NOMO-1 treated with dmso at 0.1 percent for 144 hours (cell line): ENCODE results near the gene RPS6KA4.

Experiments
- DNase-seq: peaks from one replicate; lab custom pipeline; 2025; ENCODE audit not compliant: unreplicated experiment; lab: John Stamatoyannopoulos, UW

The RPS6KA4 gene

GRCh38 chr11:64324692-64325469, 34.1 kb upstream of the RPS6KA4 start:
- no peak for DNase-seq

GRCh38 chr11:64327375-64327774, 31.6 kb upstream of the RPS6KA4 start:
- no peak for DNase-seq

DNA sequence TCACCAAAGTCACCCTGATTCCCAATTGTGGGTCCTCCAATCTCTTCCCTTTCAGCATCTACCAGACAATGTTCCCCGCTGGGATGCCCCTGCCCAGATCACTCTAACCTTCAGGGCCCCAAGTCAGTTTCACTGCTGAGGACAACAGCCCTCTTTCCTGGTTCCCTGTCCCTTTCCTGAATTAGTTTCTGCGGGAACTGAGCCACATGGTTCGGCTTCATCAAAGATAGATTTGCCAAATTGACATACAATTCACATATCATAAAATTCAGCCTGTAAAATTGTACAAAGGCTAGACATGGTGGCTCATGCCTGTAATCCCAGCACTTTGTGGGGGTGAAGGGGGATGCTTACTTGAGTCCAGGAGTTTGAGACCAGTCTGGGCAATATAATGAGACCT, 31.0 kb upstream of the RPS6KA4 start:
- no peak for DNase-seq

DNA sequence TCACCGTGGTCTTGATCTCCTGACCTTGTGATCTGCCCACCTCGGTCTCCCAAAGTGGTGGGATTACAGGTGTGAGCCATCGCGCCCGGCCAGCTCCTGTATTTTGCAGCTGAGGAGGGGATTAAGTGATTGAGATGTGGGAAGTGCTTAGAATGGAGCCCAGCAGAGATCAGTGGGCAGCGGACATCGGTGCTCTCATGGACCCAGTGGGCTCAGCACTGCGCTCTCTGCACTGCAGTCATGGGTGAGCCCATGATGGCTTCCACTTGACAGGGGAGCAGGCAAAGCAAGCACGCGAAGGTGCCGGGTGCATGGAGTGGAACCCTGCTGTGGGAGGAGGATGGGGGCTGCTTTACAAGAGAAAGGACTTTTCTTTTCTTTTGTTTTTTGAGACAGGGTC, 28.1 kb upstream of the RPS6KA4 start:
- no peak for DNase-seq

GRCh38 chr11:64331569-64332371, 27.2 kb upstream of the RPS6KA4 start:
- DNase-seq = peak; percentile 85

DNA sequence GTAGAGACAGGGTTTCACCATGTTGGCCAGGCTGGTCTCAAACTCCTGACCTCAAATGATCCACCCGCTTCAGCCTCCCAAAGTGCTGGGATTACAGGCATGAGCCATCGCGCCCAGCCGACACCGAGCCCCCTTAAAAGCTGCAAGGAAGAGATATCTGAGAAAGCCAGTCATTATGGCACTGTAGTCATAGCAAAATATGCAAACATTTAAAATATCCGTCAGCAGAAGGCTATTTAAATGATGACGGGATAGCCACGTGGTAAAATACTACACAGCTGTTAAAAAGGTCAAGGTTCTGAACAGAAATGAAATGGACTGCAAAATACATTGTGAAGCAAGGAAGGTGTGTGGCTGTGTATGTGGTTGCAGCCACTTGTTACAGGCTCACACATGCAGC, 25.4 kb upstream of the RPS6KA4 start:
- no peak for DNase-seq

DNA sequence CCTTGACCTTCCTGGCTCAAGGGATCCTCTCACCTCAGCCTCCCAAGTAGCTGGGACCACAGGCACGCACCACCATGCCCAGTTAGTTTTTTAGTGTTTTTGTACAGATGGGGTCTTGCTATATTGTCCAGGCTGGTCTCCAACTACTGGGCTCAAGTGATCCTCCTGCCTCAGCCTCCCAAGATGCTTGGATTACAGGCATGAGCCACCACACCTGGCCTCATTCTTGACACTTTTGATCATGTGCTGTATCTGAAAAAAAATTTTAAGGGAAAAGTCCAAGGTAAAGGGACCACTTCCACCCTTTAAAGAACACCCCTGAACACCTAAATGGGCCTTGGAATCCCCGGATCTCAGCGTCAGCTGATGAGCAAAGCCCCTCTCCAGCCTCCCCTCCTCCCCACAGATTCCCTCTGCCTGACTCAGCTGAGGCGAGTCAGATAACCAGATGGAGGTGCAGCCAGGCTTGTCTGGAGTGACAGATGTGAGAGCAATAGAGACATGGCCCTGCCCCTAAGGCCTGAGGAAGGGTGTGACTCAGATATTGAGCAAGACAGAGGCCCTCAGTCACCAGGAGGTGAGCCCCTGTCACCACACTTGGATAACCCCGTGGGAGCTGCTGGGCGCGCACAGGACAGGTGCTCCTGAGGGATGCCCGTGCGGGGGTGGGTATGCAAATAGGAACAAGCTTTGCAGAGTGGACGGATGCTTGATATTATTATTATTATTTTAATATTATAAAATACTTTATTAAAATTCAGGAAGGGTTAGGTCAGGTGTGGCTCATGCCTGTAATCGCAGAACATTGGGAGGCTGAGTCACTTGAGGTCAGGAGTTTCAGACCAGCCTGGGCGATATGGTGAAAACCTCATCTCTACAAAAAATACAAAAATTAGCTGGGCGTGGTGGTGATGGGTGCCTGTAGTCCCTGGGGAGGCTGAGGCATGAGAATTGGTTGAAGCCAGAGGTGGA, 23.9 kb upstream of the RPS6KA4 start:
- DNase-seq = peak; percentile 96

- DNase-seq = no peak
These were observed 21.3 kb upstream of the RPS6KA4 start for GRCh38 chr11:64337538-64338249.

DNA sequence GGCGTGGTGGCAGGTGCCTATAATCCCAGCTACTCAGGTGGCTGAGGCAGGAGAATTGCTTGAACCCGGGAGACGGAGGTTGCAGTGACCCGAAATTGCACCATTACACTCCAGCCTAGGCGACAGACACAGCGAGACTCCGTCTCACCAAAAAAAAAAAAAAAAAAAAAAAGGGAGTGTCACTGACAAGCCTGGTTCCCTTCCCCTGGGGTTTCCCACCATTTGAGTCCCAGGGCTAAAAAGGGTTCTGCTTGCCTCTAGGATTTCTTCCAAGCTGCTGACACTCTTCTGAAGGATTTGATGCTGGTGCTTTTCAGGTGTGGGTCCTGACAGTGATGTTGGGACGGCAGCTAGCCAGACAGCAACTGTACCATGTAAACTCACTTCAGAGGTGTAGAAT, 20.2 kb upstream of the RPS6KA4 start:
- no peak for DNase-seq

DNA sequence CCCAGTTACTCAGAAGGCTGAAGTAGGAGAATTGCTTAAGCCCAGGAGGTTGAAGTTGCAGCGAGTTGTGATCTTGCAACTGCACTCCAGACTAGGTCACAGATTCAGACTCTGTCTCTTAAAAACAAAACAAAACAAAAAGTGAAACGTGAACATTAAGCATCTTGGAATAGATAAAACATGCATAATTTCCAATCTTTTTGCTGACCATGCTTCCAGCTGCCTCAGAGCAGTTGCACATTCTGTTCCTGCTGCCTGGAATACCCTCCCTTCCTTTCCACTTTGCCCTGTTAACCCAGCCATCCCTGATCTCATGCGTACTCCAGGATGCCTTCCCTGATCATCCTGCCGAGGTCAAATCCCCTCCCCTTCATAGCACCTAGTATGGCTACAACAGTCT, 19.7 kb upstream of the RPS6KA4 start:
- DNase-seq = no peak

- DNase-seq = peak; percentile 78
These were observed 19.1 kb upstream of the RPS6KA4 start, which contains the start of gene CCDC88B for GRCh38 chr11:64339754-64340408. Gene CCDC88B (plus strand): TSS chr11:64340204. CDS start chr11:64340267, 63 bp downstream.

DNA sequence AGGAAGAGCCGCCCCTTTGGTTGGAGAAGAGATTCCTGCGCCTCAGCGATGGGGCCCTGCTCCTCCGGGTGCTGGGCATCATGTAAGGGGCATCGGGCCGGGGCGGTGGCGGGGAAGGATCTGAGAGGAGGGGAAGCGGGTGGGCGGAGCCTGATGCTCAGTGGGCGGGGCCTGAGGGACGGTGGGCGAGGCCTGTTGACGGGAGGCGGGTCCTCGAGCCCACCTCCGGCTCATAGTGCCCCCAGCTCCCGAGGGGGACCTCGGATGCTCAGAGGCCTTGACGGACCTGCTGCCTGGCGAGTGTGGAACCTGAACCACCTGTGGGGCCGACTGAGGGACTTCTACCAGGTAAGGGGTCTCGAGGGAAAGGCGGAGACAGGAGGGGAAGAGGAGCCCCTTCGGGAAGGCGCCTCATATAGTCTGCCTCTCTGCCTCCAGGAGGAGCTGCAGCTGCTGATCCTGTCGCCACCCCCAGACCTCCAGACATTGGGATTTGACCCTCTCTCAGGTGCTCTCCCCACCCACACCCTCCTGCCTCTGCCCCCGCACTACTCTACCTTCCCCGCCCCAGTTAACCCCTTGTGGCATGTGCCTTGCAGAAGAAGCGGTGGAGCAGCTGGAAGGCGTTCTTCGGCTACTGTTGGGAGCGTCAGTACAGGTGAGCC, 18.2 kb upstream of the RPS6KA4 start:
- DNase-seq = peak; percentile 48

- DNase-seq = no peak
These were observed 17.5 kb upstream of the RPS6KA4 start for GRCh38 chr11:64341429-64341828.

GRCh38 chr11:64341851-64342791, 16.8 kb upstream of the RPS6KA4 start:
- peak; percentile 91 for DNase-seq

DNA sequence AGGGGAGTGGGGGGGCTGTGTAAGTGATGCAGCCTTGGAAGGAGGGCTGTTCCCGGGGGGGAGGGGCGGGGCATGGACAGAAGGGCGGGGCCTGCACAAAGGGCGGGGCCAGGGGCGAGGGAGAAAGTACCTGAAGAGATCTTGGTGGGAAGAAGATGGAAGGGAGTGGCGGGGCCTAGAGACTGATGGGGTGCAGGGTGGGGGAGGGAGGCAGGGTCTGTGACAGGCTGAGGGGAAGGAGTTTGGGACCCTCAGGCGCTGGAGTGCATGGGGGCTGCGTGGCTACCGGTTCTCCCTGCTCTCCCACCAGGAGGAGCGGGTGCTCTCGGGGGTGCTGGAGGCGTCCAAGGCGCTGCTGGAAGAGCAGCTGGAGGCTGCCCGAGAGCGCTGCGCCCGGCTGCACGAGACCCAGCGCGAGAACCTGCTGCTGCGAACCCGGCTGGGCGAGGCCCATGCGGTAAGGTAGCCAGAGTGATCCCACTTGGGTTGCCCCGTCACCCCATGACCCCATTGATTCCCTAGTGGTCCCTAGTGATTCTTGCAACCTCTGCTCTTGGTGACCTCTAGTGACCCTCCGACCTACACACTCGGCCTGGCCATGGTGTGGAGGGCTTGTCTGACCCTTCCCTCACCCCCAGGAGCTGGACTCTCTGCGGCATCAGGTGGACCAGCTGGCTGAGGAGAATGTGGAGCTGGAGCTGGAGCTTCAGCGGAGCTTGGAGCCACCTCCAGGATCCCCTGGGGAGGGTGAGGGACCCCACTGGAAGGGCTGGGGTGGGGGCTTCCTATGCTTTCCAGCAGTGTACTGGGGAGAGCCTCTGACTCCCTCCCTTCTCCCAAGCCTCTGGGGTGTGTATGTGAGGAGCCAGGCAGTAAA, 15.9 kb upstream of the RPS6KA4 start:
- no peak for DNase-seq

GRCh38 chr11:64343767-64344559, 15.0 kb upstream of the RPS6KA4 start:
- DNase-seq = no peak

DNA sequence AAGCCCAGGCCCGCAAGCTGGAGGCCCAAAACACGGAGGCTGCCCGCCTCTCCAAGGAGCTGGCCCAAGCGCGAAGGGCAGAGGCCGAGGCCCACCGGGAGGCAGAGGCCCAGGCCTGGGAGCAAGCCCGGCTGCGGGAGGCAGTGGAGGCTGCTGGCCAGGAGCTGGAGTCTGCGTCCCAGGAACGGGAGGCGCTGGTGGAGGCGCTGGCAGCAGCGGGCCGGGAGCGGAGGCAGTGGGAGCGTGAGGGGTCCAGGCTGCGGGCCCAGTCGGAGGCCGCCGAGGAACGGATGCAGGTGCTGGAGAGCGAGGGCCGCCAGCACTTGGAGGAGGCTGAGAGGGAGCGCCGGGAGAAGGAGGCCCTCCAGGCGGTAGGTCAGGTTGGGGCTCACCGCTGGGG, 14.2 kb upstream of the RPS6KA4 start:
- DNase-seq = no peak
